HFF-Myc (cell line): ENCODE measurements around the gene IL34.
"Not testable (repeated sequence)": the region's sequence is repeated elsewhere in the genome, so short reads cannot be mapped to it uniquely, and the experiment has no call there.

Experiments
- DNase-seq: peaks from one replicate; pipeline ENCODE4 v3.0.0-alpha.2; 2011; ENCODE audit warnings: low read depth; ENCODE audit errors: extremely low read depth
- H3K4me3 ChIP-seq: replicated peaks from 2 replicates; pipeline ENCODE4 v1.5.1; 2011; ENCODE audit warnings: low read depth, mild to moderate bottlenecking, control low read depth, low read length
- TF ChIP-seq, protein P1 (sequence below): IDR thresholded peaks from 2 replicates; pipeline ENCODE4 v1.5.1; 2012; ENCODE audit warnings: mild to moderate bottlenecking, low read depth, low read length, control low read depth; ENCODE audit errors: missing control alignments

Gene IL34

DNA sequence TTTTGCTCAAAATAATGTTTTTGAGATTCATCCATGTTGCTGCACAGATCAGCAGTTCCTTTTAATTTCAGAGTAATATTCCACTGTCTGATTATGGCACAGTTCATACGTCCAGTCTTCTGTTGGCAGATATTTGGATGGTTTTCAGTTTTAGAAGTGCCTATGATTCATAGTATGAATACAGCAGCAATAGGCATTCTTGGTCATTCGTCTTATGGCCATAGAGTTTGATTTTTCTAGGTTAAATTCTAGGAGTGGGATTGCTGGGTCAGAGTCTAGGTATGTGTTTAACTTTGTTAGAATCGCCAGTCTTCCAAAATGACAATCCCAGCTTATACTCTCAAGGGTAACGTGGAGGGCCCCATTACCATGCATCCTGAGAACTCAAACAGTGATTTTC lies 11.5 kb upstream of the IL34 start:
- DNase-seq, result no peak
- no peak overlapping the region for H3K4me3 ChIP-seq
- TF ChIP-seq, protein P1, sequence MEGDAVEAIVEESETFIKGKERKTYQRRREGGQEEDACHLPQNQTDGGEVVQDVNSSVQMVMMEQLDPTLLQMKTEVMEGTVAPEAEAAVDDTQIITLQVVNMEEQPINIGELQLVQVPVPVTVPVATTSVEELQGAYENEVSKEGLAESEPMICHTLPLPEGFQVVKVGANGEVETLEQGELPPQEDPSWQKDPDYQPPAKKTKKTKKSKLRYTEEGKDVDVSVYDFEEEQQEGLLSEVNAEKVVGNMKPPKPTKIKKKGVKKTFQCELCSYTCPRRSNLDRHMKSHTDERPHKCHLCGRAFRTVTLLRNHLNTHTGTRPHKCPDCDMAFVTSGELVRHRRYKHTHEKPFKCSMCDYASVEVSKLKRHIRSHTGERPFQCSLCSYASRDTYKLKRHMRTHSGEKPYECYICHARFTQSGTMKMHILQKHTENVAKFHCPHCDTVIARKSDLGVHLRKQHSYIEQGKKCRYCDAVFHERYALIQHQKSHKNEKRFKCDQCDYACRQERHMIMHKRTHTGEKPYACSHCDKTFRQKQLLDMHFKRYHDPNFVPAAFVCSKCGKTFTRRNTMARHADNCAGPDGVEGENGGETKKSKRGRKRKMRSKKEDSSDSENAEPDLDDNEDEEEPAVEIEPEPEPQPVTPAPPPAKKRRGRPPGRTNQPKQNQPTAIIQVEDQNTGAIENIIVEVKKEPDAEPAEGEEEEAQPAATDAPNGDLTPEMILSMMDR, result no peak

DNA sequence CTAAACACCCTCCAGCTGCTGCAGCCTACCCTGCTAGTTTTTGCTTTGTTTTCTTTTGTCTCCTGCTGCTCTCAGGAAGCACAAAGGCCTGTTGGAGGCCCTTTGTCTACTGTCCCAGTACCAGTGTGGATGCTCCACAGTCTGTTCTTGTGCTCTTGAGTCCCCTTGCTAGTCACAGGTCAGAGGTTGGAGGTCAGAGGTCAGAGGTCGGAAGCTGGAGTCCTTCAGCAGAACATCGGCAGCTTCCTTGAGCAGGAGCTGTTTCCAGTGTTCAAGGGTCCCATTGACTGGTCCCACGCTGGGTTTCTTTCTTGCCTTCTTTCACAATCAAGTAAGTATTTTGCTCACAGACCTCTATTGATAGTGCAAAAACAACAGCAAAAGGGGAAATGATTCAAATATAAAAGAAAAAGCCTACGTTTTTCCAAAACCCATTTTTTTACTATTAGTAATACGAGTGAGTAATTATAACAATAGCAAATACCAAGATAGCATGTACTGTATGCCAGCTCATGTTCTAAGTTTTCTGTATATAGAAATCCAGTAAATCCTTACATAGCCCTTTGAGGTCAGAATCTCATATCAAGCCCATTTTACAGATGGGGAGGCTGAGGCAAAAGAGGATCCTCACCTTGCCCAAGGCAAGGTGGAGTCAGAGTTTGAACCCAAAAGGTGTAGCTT lies 10.9 kb upstream of the IL34 start:
- H3K4me3 ChIP-seq, result no peak overlapping the region
- no peak for DNase-seq
- TF ChIP-seq, protein P1, result no peak

DNA sequence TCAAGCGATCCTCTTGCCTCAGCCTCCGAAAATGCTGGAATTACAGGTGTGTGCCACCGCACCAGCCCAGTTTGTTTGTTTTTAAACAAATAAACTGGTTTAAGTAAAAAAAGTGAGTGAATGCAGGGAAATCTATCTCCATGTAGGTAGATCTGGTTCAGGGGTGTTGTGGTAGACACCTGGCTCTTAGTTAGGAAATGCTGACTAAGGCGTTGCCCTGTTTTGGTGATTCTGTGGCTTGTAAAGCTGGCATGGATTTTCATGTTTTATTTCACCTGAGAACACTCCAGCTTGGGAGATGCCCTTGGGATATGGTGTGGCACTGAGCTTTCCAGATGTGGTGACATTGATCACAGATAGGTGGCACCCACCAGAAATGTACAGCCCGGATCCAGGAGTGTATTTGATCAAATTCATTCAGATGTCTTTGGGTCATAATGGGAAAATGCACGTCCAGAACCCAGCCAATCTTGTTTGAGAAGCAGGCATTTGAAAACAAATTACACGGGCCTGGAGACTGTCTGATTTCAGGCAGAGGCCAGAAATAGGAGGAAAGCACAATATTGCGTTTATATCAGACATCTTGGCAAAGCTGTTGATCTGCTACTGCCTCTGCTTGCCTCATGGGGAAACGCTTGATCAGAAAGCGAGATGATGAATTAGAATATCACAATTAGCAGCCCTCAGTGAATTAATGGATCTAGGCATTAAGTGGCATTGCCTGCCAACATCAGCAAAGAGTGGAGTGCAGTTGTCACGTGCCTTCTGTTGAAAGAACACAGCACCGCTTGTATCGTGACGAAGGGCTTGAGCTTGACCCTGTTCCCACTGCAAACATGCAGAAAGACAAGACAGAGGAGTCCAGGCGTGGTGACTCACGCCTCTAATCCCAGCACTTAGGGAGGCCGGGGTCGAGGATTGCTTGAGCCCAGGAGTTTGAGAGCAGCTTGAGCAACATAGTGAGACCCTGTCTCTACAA lies 7.3 kb upstream of the IL34 start:
- TF ChIP-seq, protein P1, result no peak
- DNase-seq, result no peak
- H3K4me3 ChIP-seq, result no peak overlapping the region

DNA sequence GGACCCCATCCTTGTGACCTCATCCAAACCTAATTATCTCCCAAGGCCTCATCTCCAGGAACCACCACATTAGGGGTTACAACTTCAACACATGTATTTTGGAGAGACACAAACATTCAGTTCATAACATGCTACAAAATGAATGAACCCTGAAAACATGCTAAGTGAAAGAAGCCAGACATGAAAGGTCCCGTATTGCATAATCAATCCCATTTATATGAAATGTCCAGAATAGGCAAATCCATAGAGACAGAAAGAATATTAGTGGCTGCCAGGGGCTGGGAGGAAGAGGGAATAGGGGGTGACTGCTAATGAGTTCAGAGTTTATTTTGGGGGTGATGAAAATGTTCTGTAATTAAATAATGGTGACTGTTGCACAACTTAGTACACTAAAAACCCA lies 3.7 kb upstream of the IL34 start:
- H3K4me3 ChIP-seq, result no peak overlapping the region
- no peak for DNase-seq
- TF ChIP-seq, protein P1, result no peak

DNA sequence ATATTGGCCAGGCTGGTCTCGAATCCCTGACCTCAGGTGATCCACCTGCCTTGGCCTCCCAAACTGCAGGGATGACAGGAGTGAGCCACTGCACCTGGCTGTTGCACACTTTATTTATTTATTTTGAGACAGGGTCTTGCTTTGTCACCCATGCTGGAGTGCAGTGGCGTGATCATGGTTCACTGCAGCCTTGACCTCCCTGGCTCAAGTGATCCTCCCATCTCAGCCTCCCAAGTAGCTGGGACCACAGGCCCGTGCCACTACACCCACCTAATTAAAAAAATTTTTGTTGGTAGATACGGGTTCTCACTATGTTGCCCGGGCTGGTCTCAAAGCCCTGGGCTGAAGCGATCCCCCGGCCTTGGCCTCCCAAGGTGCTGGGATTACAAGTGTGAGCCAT lies 3.1 kb upstream of the IL34 start:
- H3K4me3 ChIP-seq, DNase-seq: not testable (repeated sequence)

DNA sequence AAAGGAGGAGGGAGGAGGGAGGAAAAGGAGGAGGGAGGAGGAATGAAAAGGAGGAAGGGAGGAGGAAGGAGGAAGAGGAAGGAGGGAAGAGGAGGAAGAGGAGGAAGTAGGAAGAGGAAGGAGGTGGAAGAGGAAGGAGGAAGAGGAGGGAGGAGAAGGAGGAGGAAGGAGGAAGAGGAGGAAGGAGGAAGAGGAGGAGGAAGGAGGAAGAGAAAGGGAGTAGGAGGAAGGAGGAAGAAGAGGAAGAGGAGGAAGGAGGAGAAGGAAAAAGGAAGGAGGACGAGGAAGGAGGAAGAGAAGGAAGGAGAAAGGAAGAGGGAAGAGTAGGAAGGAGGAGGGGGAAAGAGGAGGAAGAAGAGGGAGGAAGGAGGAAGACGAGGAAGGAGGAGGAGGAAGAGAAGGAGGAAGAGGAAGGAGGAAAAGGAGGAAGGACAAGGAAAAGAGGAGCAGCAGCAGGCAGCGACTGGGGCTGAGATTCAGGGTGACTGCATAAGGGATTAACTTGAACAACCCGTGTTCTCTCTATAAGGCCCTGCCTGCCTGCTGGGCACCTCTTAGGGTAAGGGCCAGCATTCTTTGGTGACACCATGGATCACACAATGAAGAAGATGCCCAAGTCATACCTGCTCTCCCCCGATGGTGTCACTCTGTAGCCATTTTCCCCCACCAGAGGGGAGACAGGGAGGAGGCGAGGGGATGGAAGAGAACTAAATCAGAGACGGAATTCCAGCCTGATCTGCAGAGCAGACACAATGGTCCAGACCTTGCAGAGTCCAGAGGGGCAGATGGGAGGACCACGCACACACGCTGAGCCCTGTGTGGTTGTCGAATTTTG lies 1.4 kb upstream of the IL34 start:
- H3K4me3 ChIP-seq, result no peak overlapping the region
- no peak for DNase-seq
- TF ChIP-seq, protein P1, result no peak
